HG02763 (cell line): Measurements from ENCODE around the gene SCGB1D1.
"Not testable (repeated sequence)": the region's sequence is repeated elsewhere in the genome, so short reads cannot be mapped to it uniquely, and the experiment has no call there.

ENCODE experiments used
- ATAC-seq: cut with Tn5 transposase; IDR thresholded peaks from one replicate; pipeline ENCODE4 v1.9.1; 2021; ENCODE audit warnings: mild to moderate bottlenecking, moderate library complexity; ENCODE audit not compliant: unreplicated experiment

Gene SCGB1D1

DNA sequence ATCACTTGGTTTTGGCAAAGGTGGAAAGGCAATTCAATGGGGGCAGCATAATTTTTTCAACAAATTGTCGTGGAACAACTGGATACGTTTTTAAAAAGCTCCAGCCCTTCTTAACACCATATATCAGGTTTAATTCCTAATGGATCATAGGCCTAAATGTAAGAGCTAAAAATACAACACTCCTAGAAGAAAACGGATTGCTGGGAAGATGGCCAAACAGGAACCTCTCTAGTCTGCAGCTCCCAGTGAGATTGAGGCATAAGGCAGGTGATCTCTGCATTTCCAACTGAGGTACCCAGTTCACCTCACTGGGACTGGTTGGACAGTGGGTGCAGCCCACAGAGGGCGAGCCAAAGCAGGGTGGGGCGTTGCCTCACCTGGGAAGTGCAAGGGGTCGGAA, 32.4 kb upstream of the SCGB1D1 start:
- ATAC-seq, result no peak

DNA sequence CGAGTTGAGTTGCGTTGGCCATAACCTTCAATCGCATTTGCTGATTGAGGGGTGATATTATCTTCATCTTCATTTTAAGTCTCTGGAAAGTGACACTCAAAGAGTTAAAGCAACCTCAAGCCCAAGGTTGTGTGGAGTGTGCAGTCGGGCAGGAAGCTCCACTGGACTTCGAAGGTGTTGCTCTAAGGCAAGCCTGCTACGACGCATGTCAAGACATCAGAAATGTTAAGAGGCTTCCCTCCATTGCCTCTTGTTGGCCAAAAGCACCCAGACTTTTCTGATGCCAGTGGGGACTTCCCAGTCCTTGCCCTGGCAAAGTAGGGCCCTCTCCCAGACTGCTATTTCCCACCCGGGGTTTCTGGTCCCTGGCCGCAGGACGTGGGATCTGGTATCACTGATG, 23.6 kb upstream of the SCGB1D1 start:
- no peak for ATAC-seq

DNA sequence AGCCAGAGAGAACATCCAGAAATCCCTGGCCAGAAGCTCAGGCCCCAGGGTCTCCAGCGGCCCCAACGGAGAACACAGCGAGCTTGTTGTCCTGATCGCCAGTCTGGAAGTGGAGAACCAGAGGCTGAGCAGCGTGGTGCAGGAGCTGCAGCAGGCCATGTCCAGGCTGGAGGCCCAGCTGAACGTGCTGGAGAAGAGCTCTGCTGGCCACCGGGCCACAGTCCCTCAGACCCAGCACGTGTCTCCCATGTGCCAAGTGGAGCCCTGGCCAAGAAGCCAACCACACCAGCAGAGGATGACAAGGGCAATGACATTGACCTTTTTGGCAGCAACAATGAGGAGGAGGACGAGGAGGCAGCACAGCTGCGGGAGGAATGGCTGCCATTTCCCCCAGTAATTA, 20.6 kb upstream of the SCGB1D1 start:
- no peak for ATAC-seq

DNA sequence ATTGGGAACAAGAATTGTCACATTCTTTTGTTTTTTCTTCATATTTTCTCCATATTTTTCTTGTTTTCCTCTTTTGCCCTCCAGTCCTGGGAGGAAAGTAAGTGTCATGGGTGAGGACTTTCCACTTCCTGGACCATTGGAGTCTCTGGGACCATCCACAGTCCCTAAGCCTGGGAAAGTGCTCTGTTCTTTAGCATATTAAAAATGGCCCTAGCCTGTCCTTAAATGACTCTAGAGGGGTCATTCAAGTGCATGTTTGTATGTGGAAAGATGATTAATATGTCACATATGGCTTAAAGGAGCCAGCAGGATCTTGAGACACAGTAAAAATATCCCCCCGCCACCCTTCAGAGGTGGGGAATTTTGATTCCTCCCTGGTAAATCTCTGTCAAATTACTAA, 20.1 kb upstream of the SCGB1D1 start:
- no peak for ATAC-seq

DNA sequence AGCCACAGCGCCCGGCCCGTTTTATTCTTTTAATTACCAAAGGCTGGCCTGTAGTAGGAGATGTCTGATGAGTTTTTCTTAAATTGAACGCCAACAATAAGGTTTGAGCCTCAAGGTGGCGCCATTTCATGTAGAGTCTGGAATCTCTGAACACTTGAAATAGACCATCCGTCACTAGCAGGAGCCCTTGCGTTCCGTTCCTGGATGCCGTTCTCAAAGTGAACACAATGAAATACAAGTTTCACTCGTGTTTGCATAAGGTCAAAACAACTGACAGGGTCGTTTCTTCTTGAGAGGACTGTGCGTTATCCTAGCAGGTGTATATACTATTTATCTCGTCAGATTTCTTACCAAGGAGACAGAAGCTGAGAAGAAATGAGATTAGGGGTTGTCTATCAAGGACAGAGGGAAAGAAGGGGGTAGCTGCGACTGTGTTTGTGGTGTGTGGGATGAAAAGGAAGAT, 18.7 kb upstream of the SCGB1D1 start:
- ATAC-seq, result no peak

DNA sequence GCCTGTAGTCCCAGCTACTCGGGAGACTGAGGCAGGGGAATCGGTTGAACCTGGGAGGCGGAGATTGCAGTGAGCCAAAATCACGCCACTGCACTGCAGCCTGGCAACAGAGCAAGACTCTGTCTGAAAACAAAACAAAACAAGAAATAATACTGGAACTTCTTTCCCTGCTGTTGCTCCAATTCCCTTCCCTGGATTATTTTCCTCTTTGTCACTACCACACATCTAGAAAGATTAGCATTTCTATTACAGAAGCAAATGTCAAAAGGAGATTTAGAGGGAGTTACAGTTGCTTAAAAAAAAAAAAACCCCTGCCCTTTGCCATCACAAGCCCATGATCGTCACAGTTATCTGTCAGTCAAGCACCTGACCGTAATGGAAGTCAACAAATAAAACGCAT, 17.7 kb upstream of the SCGB1D1 start:
- ATAC-seq, result no peak

DNA sequence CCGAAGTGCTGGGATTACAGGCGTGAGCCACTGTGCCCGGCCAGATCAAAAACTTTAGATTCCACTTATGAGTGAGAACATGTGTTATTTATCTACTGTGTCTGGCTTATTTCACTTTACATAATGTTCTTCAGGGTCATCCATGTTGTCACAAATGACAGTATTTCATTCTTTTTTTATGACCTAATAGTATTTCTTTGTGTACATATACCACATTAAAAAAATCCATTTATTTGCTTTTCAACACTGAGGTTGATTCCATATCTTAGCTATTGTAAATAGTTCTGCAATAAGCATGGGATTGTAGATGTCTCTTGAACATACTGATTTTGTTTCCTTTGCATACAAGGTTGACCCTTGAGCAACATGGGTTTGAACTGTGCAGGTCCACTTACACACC, 13.2 kb upstream of the SCGB1D1 start:
- no peak for ATAC-seq

DNA sequence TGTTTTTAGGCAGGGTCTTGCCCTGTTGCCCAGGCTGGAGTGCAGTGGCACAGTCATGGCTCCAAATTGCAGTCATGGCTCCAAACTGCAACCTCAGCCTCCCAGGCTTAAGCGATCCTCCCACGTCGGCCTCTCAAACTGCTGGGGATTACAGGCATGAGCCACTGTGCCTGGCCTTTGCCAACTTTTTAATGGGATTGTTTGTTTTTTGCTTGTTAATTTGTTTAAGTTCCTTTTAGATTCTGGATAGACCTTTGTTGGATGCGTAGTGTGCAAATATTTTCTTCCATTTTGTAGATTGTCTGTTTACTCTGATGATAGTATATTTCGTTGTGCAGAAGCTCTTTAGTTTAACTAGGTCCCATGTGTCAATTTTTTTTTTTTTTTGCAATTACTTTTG, 10.0 kb upstream of the SCGB1D1 start:
- no peak for ATAC-seq

DNA sequence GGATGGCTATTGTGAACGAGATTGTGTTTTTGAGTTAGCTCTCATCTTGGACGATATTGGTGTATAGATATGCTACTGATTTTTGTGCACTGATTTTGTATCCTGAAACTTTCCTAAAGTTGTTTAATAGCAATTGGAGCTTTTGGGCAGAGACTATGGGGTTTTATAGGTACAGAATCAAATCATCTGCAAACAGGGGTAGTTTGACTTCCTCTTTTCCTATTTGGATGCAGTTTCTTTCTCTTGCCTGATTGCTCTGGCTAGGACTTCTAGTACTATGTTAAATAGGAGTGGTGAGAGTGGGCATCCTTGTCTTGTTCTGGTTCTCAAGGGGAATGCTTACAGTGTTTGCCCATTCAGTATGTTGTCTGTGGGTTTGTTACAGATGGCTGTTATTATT, 8.9 kb upstream of the SCGB1D1 start:
- ATAC-seq, result no peak

DNA sequence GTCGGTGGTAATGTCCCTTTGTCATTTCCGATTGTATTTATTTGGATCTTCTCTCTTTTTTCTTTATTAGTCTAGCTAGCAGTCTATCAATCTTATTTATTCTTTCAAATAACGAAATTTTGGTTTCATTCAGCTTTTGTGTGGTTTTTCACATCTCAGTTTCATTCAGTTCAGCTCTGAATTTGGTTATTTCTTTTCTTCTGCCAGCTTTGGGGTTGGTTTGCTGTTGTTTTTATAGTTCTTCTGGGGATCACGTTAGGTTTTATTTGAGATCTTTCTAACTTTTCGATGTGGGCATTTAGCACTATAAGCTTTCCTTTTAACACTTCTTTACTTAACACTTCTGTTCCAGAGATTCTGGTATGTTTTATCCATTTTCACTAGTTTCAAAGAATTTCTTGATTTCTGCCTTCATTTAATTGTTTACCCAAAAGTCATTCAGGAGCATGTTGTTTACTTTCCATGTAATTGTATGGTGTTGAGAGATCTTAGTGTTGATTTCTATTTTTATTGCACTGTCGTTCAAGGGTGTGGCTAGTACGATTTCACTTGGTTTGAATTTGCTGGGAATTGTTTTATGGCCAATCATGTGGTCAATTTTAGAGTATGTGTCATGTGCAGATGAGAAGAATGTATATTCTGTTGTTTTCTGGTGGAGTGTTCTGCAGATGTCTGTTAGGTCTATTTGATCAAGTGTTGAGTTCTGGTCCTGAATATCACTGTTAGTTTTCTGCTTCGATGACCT, 7.7 kb upstream of the SCGB1D1 start:
- no peak for ATAC-seq

DNA sequence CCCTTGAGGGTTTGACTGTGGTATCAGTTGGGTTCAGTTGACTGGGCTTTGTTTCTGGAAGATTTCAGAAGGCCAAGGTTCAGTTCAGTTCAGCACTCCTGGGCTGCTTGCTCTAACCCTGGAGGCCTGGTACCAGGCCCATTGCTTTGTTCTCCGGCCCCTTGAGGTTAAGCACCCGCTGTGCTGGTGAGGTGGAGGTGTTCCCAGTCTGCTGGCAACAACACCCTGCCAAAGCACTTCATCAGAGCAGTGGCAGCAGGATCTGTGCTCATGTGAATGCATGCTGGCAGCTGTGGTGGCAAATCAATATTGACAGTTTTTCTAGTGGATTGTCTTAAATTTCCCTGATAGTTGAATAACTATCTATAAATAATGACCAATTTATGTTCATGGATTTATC, 3.8 kb upstream of the SCGB1D1 start:
- no peak for ATAC-seq

DNA sequence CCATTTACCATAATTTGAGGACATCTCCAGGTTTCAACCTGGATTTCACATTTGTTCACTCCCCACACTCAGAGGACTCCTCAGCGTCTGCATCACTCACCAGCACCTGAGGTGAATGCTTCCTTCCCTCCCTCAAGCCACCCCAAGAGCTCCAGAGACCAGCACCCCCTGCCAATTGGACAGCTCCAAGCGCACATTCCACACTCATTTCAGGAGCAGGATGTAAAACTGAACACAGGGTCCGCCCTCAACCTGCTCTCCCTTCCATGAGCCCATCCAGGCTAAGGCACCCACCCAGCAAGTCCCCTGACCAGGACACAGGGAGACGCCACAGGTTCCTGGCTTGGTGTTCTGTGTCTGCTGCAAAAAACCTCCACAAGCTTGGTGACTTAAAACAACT, 3.9 kb downstream of the SCGB1D1 start:
- ATAC-seq, result no peak

DNA sequence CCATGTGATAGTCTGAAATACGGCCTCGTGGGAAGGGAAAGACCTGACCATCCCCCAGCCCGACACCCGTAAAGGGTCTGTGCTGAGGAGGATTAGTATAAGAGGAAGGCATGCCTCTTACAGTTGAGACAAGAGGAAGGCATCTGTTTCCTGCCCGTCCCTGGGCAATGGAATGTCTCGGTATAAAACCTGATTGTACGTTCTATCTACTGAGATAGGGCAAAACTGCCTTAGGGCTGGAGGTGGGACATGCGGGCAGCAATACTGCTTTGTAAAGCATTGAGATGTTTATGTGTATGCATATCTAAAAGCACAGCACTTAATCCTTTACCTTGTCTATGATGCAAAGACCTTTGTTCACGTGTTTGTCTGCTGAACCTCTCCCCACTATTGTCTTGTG, 5.0 kb downstream of the SCGB1D1 start:
- not testable (repeated sequence) for ATAC-seq

DNA sequence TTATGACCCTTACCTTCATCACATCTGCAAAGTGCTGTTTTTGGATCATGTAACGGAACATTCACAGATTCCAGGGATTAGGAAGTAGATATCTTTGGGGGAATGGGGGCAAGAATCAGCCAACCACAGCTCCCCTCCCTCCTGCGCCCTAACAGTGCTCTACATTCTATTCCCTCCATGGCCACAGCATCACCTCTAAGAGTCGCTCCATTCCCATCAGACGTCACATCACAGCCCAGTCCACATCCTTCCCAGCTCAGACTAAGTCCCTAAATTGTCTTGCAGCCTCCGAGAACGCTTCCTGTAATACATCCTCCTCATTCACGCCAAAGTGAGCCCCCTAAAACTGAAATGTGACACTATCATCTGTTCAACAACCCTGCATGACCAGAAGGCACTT, 5.9 kb downstream of the SCGB1D1 start:
- no peak for ATAC-seq

DNA sequence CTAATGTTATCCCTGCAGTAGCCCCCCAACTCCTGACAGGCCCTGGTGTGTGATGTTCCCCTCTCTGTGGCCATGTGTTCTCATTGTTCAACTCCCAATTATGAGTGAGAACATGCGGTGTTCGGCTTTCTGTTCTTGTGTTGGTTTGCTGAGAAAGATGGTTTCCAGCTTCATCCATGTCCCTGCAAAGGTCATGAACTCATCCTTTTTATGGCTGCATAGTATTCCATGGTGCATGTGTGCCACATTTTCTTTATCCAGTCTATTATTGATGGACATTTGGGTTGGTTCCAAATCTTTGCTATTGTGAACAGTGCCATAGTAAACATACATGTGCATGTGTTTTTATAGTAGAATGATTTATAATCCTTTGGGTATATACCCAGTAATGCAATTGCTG, 7.4 kb downstream of the SCGB1D1 start:
- not testable (repeated sequence) for ATAC-seq

DNA sequence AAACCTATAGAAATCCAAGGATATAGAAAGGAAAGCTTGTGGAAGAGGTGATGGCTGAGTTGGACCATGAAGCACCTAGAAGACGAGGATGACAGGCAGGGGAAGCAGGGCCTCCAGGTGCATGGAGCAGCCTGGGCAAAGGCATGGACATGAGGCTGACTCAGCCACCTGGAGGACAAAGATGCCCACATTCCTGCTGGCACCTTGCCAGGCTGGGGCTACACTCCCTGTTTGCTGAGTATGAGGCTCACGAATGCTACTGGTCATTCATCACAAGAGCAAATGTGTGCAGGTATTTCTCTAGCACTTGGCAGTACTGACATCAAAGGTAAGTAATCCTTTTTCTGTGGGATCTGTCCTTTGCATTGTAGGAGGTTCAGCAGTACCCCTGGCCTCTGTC, 11.4 kb downstream of the SCGB1D1 start:
- no peak for ATAC-seq

DNA sequence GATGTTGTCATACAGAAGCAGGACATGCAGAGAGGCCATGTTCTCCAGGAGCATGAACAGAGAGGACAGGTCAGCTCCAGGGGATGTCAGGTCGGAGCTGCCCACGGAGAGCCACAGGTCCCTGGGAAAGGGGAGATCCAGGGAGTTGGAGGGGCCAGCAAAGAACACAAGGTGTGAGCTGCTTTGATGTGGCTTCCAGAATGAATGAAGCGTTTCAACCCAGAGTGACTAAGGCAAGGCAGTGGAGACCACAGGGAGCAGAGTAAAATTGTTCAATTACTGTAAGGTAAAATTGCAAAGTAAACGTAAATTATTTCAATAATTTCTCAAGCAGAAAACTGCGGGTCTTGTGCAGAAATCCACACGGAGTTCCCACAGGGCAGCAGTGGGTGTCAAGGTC, 12.9 kb downstream of the SCGB1D1 start:
- ATAC-seq, result no peak

DNA sequence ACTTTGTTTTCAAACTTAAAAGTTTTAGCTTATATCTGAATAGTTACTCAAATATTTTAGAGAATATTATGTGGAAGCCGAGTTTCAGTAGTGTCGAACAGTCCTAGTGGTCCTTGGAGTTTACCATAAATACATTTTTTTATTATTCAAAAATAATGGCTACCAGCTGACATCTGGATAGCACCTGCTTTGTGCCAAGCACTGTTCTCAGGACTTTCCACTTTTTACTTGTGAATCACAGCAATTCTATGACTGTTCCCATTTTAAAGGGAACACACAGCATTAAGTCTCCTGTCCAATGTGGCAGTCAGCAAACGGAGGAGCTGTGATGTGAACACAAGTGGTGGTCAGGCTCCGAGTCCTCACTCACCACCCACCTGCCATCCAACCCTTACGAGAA, 14.4 kb downstream of the SCGB1D1 start:
- no peak for ATAC-seq

DNA sequence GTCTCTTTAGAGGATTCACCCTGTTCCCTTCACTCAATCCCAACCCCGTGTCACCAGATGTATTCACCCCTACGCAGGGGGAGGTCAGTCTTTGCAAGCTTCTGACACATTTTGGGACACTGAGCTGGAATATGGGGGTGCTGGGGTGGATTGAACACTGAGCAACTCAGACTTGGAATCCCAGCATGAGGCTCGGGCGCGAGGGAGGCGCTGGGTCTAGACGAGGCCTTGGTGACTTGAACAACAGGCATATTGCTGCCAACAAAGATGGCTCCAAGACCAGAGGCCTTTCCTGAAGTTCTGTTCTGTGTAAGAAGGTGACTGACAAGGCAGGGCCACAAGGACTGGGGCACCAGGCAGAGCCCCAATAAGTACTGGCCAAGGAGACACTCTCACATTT, 15.4 kb downstream of the SCGB1D1 start:
- ATAC-seq, result no peak

DNA sequence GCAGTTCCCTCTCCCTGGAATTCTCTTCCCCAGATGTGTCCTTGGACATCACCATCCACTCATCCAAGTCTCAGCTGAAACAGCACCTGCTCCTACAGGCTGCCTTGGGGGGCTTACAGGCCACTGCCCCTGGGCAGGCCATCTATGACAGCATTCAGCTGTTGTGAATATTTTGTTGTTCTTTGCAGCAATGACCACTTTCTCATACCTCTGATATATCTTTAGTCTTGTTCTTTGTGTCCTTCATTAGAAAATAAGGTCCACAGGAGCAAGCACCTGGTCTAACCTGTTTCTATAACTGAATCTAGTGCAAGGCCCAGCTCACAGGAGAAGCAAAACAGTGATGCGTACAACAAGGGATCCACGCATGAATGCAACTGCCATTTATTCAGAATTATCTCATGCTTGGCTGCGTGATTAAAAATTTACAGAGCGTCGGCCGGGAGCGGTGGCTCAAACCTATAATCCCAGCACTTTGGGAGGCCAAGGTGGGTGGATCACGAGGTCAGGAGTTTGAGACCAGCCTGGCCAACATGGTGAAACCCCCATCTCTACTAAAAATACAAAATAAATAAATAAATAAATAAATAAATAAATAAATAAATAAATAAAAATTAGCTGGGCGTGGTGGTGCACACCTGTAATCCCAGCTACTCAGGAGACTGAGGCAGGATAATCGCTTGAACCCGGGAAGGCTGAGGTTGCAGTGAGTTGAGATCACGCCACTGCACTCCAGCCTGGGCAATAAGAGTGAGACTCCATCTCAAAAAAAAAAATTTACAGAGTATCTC, 16.5 kb downstream of the SCGB1D1 start:
- not testable (repeated sequence) for ATAC-seq

DNA sequence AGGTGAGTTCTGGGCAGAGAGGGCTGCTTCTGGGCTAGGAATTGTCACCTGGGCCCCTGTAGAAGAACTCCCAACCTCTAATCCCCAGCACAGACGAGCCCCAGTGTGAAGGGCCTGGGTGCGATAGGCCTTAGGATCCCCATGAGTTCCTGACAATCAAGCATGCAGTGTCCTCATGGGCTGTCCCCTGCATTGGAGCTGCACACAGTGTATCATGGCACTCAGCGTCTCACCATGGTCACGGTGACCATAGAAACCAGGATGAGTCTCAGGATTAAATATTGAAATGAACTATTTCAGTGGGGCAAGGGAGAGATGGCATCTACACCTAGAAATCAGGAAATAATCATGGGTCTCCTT, 18.7 kb downstream of the SCGB1D1 start:
- no peak for ATAC-seq

DNA sequence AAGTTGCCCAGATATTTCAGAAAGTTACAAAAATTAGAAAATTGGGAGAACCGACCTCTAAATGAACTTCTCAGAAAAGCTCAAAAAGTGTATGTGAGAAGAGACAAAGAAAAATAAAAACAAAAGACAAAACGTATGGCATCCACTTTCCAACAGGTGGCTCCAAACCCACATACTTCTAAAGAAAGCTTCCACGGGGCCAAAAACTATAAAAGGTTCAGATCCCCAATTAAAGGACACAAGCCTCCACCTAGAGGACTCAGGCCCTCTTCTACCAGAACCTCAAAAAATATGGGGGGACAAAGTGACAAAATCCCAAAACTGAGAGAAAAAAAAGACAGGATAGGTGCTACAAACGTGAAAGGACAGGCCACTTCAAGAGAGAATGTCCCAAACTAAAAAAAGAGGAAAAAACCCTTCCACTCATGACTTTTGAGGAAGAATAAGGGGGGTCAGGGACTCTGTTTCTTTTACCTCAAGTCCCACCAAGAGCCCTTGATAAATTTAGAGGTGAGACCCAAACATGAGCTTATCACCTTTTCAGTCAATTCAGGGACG, 27.3 kb downstream of the SCGB1D1 start:
- no peak for ATAC-seq
